ENCODE measurements around the gene HS3ST3A1.
"Not testable (repeated sequence)": the region's sequence is repeated elsewhere in the genome, so short reads cannot be mapped to it uniquely, and the experiment has no call there.

HS3ST3A1 gene

GRCh38 chr17:13521784-13522183 lies 79.9 kb downstream of the HS3ST3A1 start:
- no peak for TF ChIP-seq ZNF274 (IDR thresholded peaks at IDR 0.05; ENCODE audit: low read depth, low read length)
- H3K4me3 ChIP-seq (ENCODE audit: low read length), result no peak overlapping the region

- TF ChIP-seq ZNF274 (IDR thresholded peaks at IDR 0.05; ENCODE audit: low read depth, low read length), result no peak
- H3K4me3 ChIP-seq (ENCODE audit: low read length), result no peak overlapping the region
Observed at GRCh38 chr17:13520899-13521572, 80.7 kb downstream of the HS3ST3A1 start.

GRCh38 chr17:13518261-13519000 lies 83.3 kb downstream of the HS3ST3A1 start:
- no peak for TF ChIP-seq ZNF274 (IDR thresholded peaks at IDR 0.05; ENCODE audit: low read depth, low read length)
- no peak overlapping the region for H3K4me3 ChIP-seq (ENCODE audit: low read length)

GRCh38 chr17:13513039-13513405 lies 88.7 kb downstream of the HS3ST3A1 start:
- no peak for TF ChIP-seq ZNF274 (IDR thresholded peaks at IDR 0.05; ENCODE audit: low read depth, low read length)
- H3K4me3 ChIP-seq (ENCODE audit: low read length), result no peak overlapping the region

GRCh38 chr17:13510062-13510461 lies 91.7 kb downstream of the HS3ST3A1 start:
- H3K4me3 ChIP-seq (ENCODE audit: low read length), result no peak overlapping the region
- no peak for TF ChIP-seq ZNF274 (IDR thresholded peaks at IDR 0.05; ENCODE audit: low read depth, low read length)

- no peak overlapping the region for H3K4me3 ChIP-seq (ENCODE audit: low read length)
- no peak for TF ChIP-seq ZNF274 (IDR thresholded peaks at IDR 0.05; ENCODE audit: low read depth, low read length)
Observed at GRCh38 chr17:13509527-13509926, 92.2 kb downstream of the HS3ST3A1 start.

- TF ChIP-seq ZNF274 (IDR thresholded peaks at IDR 0.05; ENCODE audit: low read depth, low read length), result no peak
- no peak overlapping the region for H3K4me3 ChIP-seq (ENCODE audit: low read length)
Observed at GRCh38 chr17:13508896-13509295, 92.8 kb downstream of the HS3ST3A1 start.

GRCh38 chr17:13503526-13503925 lies 98.2 kb downstream of the HS3ST3A1 start:
- TF ChIP-seq ZNF274 (IDR thresholded peaks at IDR 0.05; ENCODE audit: low read depth, low read length), result no peak
- no peak overlapping the region for H3K4me3 ChIP-seq (ENCODE audit: low read length)

- H3K4me3 ChIP-seq (ENCODE audit: low read length), result no peak overlapping the region
- no peak for TF ChIP-seq ZNF274 (IDR thresholded peaks at IDR 0.05; ENCODE audit: low read depth, low read length)
Observed at GRCh38 chr17:13502263-13502662, 99.5 kb downstream of the HS3ST3A1 start.

- no peak overlapping the region for H3K4me3 ChIP-seq (ENCODE audit: low read length)
- TF ChIP-seq ZNF274 (IDR thresholded peaks at IDR 0.05; ENCODE audit: low read depth, low read length), result no peak
Observed at GRCh38 chr17:13500947-13501346, 100.8 kb downstream of the HS3ST3A1 start.

GRCh38 chr17:13498184-13498583 lies 103.5 kb downstream of the HS3ST3A1 start:
- no peak overlapping the region for H3K4me3 ChIP-seq (ENCODE audit: low read length)
- TF ChIP-seq ZNF274 (IDR thresholded peaks at IDR 0.05; ENCODE audit: low read depth, low read length), result no peak

GRCh38 chr17:13496553-13497056 lies 105.1 kb downstream of the HS3ST3A1 start:
- not testable (repeated sequence) for H3K4me3 ChIP-seq (ENCODE audit: low read length)

- no peak overlapping the region for H3K4me3 ChIP-seq (ENCODE audit: low read length)
- TF ChIP-seq ZNF274 (IDR thresholded peaks at IDR 0.05; ENCODE audit: low read depth, low read length), result no peak
Observed at GRCh38 chr17:13495423-13495822, 106.3 kb downstream of the HS3ST3A1 start.

GRCh38 chr17:13492737-13493122 lies 109.0 kb downstream of the HS3ST3A1 start:
- no peak overlapping the region for H3K4me3 ChIP-seq (ENCODE audit: low read length)
- TF ChIP-seq ZNF274 (IDR thresholded peaks at IDR 0.05; ENCODE audit: low read depth, low read length), result no peak
